ENCODE results near the gene ARSB.

The ARSB gene

GRCh38 chr5:78830528-78831046 is 154.5 kb downstream of the ARSB start:
- no peaks in the 10 kb centered on the region for H3K9me3 ChIP-seq (ENCODE audit: control insufficient read depth, insufficient read depth, low read length)
- H3K36me3 ChIP-seq (ENCODE audit: control insufficient read depth, low read length), result no peaks in the 10 kb centered on the region
- TF ChIP-seq CTCF (IDR thresholded peaks at IDR 0.05; ENCODE audit: low read depth, low read length, poor library complexity, severe bottlenecking) (no peak), EZH2phosphoT487 (IDR thresholded peaks at IDR 0.05; ENCODE audit: borderline replicate concordance, low read length) (no peak)
- no peaks in the 10 kb centered on the region for H3K27me3 ChIP-seq (ENCODE audit: control insufficient read depth, low read length)
- no peaks in the 10 kb centered on the region for H4K20me1 ChIP-seq (ENCODE audit: control insufficient read depth, insufficient read depth, low read depth, low read length)
- H3K4me2 ChIP-seq (ENCODE audit: low read length), result no peak overlapping the region
- H3K4me1 ChIP-seq (ENCODE audit: control insufficient read depth, low read length), result peaks cover 35% of the 10 kb centered on the region
- H3K27ac ChIP-seq (ENCODE audit: low read depth, low read length), result no peak overlapping the region
- peaks cover 10% of the 10 kb centered on the region for H3F3A ChIP-seq (ENCODE audit: control insufficient read depth, insufficient read depth)
- no peaks in the 10 kb centered on the region for H3K79me2 ChIP-seq (ENCODE audit: control insufficient read depth, low read length)
- no peak overlapping the region for H3K4me3 ChIP-seq (ENCODE audit: low read length)
- H3K9me2 ChIP-seq (replicated peaks; ENCODE audit: control insufficient read depth, low read length), result no peaks in the 10 kb centered on the region

GRCh38 chr5:78829811-78830527 is 155.1 kb downstream of the ARSB start:
- H3K9me2 ChIP-seq (replicated peaks; ENCODE audit: control insufficient read depth, low read length), result no peaks in the 10 kb centered on the region
- H3F3A ChIP-seq (ENCODE audit: control insufficient read depth, insufficient read depth), result peaks cover 14% of the 10 kb centered on the region
- H3K79me2 ChIP-seq (ENCODE audit: control insufficient read depth, low read length), result no peaks in the 10 kb centered on the region
- no peaks in the 10 kb centered on the region for H3K36me3 ChIP-seq (ENCODE audit: control insufficient read depth, low read length)
- no peaks in the 10 kb centered on the region for H3K27me3 ChIP-seq (ENCODE audit: control insufficient read depth, low read length)
- TF ChIP-seq CTCF (IDR thresholded peaks at IDR 0.05; ENCODE audit: low read depth, low read length, poor library complexity, severe bottlenecking), result no peak
- TF ChIP-seq EZH2phosphoT487 (IDR thresholded peaks at IDR 0.05; ENCODE audit: borderline replicate concordance, low read length), result no peak
- H3K4me2 ChIP-seq (ENCODE audit: low read length), result no peak overlapping the region
- H3K4me1 ChIP-seq (ENCODE audit: control insufficient read depth, low read length), result peaks cover 41% of the 10 kb centered on the region
- H3K4me3 ChIP-seq (ENCODE audit: low read length), result no peak overlapping the region
- no peaks in the 10 kb centered on the region for H4K20me1 ChIP-seq (ENCODE audit: control insufficient read depth, insufficient read depth, low read depth, low read length)
- no peaks in the 10 kb centered on the region for H3K9me3 ChIP-seq (ENCODE audit: control insufficient read depth, insufficient read depth, low read length)
- H3K27ac ChIP-seq (ENCODE audit: low read depth, low read length), result no peak overlapping the region

GRCh38 chr5:78827725-78828124 is 157.4 kb downstream of the ARSB start:
- Histone ChIP-seq H3K36me3 (ENCODE audit: control insufficient read depth, low read length) (no peaks in the 10 kb centered on the region), H3K9me3 (ENCODE audit: control insufficient read depth, insufficient read depth, low read length) (no peaks in the 10 kb centered on the region), H3K4me3 (ENCODE audit: low read length) (peak overlapping the region; percentile 30), H3K27me3 (ENCODE audit: control insufficient read depth, low read length) (no peaks in the 10 kb centered on the region), H3F3A (ENCODE audit: control insufficient read depth, insufficient read depth) (peaks cover 14% of the 10 kb centered on the region), H3K4me1 (ENCODE audit: control insufficient read depth, low read length) (peaks cover 60% of the 10 kb centered on the region), H3K79me2 (ENCODE audit: control insufficient read depth, low read length) (no peaks in the 10 kb centered on the region), H3K9me2 (replicated peaks; ENCODE audit: control insufficient read depth, low read length) (no peaks in the 10 kb centered on the region), H4K20me1 (ENCODE audit: control insufficient read depth, insufficient read depth, low read depth, low read length) (no peaks in the 10 kb centered on the region), H3K4me2 (ENCODE audit: low read length) (peak overlapping the region; percentile 47), H3K27ac (ENCODE audit: low read depth, low read length) (peak overlapping the region; percentile 79)
- TF ChIP-seq EZH2phosphoT487 (IDR thresholded peaks at IDR 0.05; ENCODE audit: borderline replicate concordance, low read length), result no peak
- TF ChIP-seq CTCF (IDR thresholded peaks at IDR 0.05; ENCODE audit: low read depth, low read length, poor library complexity, severe bottlenecking), result no peak
